ENCODE results near the gene ZFAND2A.
"Not testable (repeated sequence)": the region's sequence is repeated elsewhere in the genome, so short reads cannot be mapped to it uniquely, and the experiment has no call there.

GRCh38 chr7:1143031-1143430, 17.0 kb downstream of the ZFAND2A start:
- not testable (repeated sequence) for TF ChIP-seq CTCF (conservative IDR thresholded peaks at IDR 0.05 in 1 of 2, IDR thresholded peaks at IDR 0.05 in 1 of 2; ENCODE audit: extremely low read depth in 1 of 2, insufficient read depth in 1 of 2, low read depth in 1 of 2, low read length in 2 of 2); EZH2 (IDR thresholded peaks at IDR 0.05; ENCODE audit: borderline replicate concordance, low read length)

All from mammary epithelial cell (primary cell).